Fibroblast of lung (primary cell): ENCODE measurements around the gene RAB10. TPM values are rescaled to one million over a fixed set of nuclear protein-coding genes. Genes with fewer than 3 reads are reported as not detected.

Experiments used
- DNase-seq, 2 donors: peaks; one replicate each; pipeline versions ENCODE4 v3.0.0 to v3.0.0-alpha.2; 2010; ENCODE audit warnings: low read depth in 2 of 2
- H2AFZ ChIP-seq: 2 replicates; pipeline ENCODE4 v1.5.1; 2012; ENCODE audit warnings: low read length, control low read depth, inconsistent platforms
- H3K27ac ChIP-seq: 2 replicates; pipeline ENCODE4 v1.5.1; 2011; ENCODE audit warnings: low read length, control low read depth; ENCODE audit not compliant: insufficient read depth
- H3K27me3 ChIP-seq: 2 replicates; pipeline ENCODE4 v1.5.1; 2011; ENCODE audit warnings: mild to moderate bottlenecking, low read length; ENCODE audit not compliant: control insufficient read depth, insufficient read depth
- H3K36me3 ChIP-seq: 2 replicates; pipeline ENCODE4 v1.5.1; 2011; ENCODE audit warnings: low read length; ENCODE audit not compliant: control insufficient read depth, insufficient read depth
- H3K4me1 ChIP-seq: 2 replicates; pipeline ENCODE4 v1.5.1; 2011; ENCODE audit warnings: low read length; ENCODE audit not compliant: control insufficient read depth, insufficient read depth; ENCODE audit errors: extremely low read depth
- H3K4me2 ChIP-seq: 2 replicates; pipeline ENCODE4 v1.5.1; 2011; ENCODE audit warnings: low read length, control low read depth; ENCODE audit not compliant: insufficient read depth; ENCODE audit errors: extremely low read depth
- H3K4me3 ChIP-seq, 4 experiments: fragments of 200-600 bp in 1 of 4; sonication (generic) in 1 of 4; replicated peaks in 1 of 4; 2 replicates each; pipeline ENCODE4 v1.5.1; 2011 to 2016; ENCODE audit warnings: low read length in 4 of 4, low read depth in 3 of 4, mild to moderate bottlenecking in 3 of 4, control low read depth in 2 of 4, inconsistent platforms in 1 of 4, mixed read lengths in 1 of 4; ENCODE audit not compliant: insufficient read depth in 1 of 4; ENCODE audit errors: control extremely low read depth in 1 of 4
- H3K79me2 ChIP-seq: 2 replicates; pipeline ENCODE4 v1.5.1; 2012; ENCODE audit warnings: mild to moderate bottlenecking, low read length, inconsistent platforms; ENCODE audit not compliant: control insufficient read depth, insufficient read depth
- H3K9ac ChIP-seq: 2 replicates; pipeline ENCODE4 v1.5.1; 2011; ENCODE audit warnings: mild to moderate bottlenecking, low read length, control low read depth; ENCODE audit not compliant: insufficient read depth
- H3K9me3 ChIP-seq: 2 replicates; pipeline ENCODE4 v1.5.1; 2012; ENCODE audit warnings: low read depth, low read length; ENCODE audit not compliant: control insufficient read depth, insufficient read depth
- H4K20me1 ChIP-seq: 2 replicates; pipeline ENCODE4 v1.5.1; 2011; ENCODE audit warnings: low read length; ENCODE audit not compliant: control insufficient read depth, insufficient read depth; ENCODE audit errors: extremely low read depth
- CTCF ChIP-seq, 2 donors: IDR thresholded peaks in 1 of 2; conservative IDR thresholded peaks in 1 of 2; 1 replicate in 1 of 2; 2 replicates in 1 of 2; pipeline ENCODE4 v1.5.1; 2011 to 2012; ENCODE audit warnings: low read length in 2 of 2, control low read depth in 1 of 2, inconsistent platforms in 1 of 2, low read depth in 1 of 2, mild to moderate bottlenecking in 1 of 2
- EZH2 ChIP-seq: IDR thresholded peaks from 2 replicates; pipeline ENCODE4 v1.5.1; 2012; ENCODE audit warnings: low read length, control low read depth, mild to moderate bottlenecking; ENCODE audit errors: missing control alignments
- polyA plus RNA-seq, 2 donors: library from polyadenylated mRNA; depleted of rRNA in 1 of 2; stranded (reverse) in 1 of 2; unstranded in 1 of 2; fragments of >200 nt; gene quantifications; 2 replicates each; pipeline ENCODE4 v1.2.1, GENCODE V29; 2011 to 2012; ENCODE audit warnings: missing spikeins in 1 of 2
- total RNA-seq: library from RNA; depleted of rRNA; stranded (reverse); fragments of >200 nt; gene quantifications from 2 replicates; pipeline ENCODE4 v1.2.1, GENCODE V29; 2014

The RAB10 gene
- total and polyA plus RNA-seq, 2 donors (not counting 1 experiment from before 2014, with no cell fraction given): 94.1 to 253 TPM

DNA sequence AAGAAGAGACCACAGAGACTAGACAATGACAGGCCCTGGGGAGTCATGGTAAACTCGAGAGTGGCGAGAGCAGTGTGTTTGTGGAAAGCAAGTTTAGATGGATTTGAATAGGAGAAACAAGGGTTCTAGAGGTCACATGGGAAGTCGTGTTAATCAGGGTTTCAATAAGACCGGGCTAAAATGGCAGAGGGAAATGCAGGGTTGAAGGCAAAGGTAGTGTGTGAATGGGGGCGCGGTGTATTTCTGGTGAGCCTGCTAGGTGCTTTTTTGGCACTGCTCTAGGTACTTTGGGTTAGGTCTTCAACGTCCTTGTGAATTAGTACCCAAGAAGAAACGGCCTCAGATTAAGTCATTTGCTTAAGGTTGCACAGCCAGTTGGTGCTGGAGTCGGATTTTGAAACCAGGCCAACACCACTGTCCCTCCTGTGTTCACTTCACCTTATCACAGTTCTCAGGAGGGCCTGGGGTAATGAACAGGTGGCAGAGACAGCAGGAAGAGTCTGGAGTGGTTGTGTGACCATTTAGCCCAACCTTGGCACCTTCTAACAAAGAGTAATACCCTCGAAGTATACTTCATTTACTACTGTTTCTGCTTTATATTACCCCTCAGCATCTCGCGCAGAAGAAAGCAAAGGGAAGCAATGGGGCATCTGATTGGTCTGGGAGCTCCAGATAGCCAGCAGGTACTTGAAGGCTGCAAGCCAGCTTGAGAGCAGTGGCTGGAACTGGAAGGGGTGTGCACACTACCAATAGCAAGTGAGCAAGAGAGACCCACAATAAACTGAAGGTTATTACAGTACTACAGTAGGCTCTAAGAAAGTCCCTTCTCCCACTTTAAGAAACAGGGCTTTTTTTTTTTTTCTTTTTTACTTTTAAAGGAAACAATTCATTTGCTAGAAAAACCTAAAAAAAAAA lies 105.6 kb downstream of the RAB10 start:
- no peak for TF ChIP-seq EZH2
- no peak for TF ChIP-seq CTCF (conservative IDR thresholded peaks at IDR 0.05 in 1 of 2, IDR thresholded peaks at IDR 0.05 in 1 of 2; ENCODE audit: low read depth in 1 of 2, low read length in 2 of 2)
- no peaks in the 10 kb centered on the region for H3K27me3 ChIP-seq

DNA sequence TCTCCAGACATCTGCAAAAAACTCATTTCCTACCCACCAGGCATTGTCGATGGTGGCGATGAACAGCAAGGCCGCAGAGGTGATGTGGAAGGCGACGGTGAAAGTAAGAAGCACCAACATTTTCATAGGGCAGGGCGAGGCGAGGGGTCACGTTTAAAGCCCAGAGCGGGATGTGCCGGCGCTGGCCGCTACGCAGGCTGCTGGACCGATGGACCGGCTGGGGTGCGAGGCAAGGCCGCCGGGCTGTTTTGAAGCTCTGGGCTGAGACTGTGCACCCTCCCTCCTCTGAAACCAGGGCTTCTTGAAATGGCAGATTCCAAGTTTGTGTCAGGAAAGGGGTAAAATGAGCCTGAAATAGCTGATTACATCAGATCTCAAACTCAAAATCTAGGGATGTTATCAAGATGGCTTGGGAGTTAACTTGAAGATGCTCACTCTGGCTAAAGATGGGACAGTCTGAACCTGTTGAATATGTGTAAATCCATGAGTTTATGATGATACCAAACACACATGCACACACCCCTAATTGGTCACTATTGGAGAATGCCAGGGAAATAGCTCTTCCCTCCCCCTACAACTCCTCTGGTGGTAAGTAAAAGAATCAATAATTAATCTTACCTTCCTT lies 107.4 kb downstream of the RAB10 start:
- Histone ChIP-seq H3K27ac (no peak overlapping the region), H3K9me3 (no peaks in the 10 kb centered on the region), H3K9ac (no peak overlapping the region), H3K36me3 (no peaks in the 10 kb centered on the region), H2AFZ (no peak overlapping the region), H4K20me1 (no peaks in the 10 kb centered on the region), H3K27me3 (no peaks in the 10 kb centered on the region), H3K4me1 (no peaks in the 10 kb centered on the region), H3K4me3 (no peak overlapping the region), H3K79me2 (no peaks in the 10 kb centered on the region), H3K4me2 (no peak overlapping the region)
- TF ChIP-seq CTCF (conservative IDR thresholded peaks at IDR 0.05 in 1 of 2, IDR thresholded peaks at IDR 0.05 in 1 of 2; ENCODE audit: low read depth in 1 of 2, low read length in 2 of 2): no peak
- TF ChIP-seq EZH2: no peak
- no peak for DNase-seq

More for the DNA sequence above, 105.6 kb downstream of the RAB10 start:
- Histone ChIP-seq H2AFZ (no peak overlapping the region), H3K79me2 (no peaks in the 10 kb centered on the region), H3K27ac (no peak overlapping the region), H3K9ac (no peak overlapping the region), H4K20me1 (no peaks in the 10 kb centered on the region), H3K36me3 (no peaks in the 10 kb centered on the region), H3K9me3 (no peaks in the 10 kb centered on the region), H3K4me3 (no peak overlapping the region), H3K4me1 (no peaks in the 10 kb centered on the region), H3K4me2 (no peak overlapping the region)
- DNase-seq: no peak

- H3K36me3 ChIP-seq: no peaks in the 10 kb centered on the region
- H3K9me3 ChIP-seq: no peaks in the 10 kb centered on the region
- H3K27ac ChIP-seq: no peak overlapping the region
- TF ChIP-seq CTCF (conservative IDR thresholded peaks at IDR 0.05 in 1 of 2, IDR thresholded peaks at IDR 0.05 in 1 of 2; ENCODE audit: low read depth in 1 of 2, low read length in 2 of 2) (no peak), EZH2 (no peak)
- H3K4me3 ChIP-seq: no peak overlapping the region
- no peaks in the 10 kb centered on the region for H3K4me1 ChIP-seq
- no peak overlapping the region for H2AFZ ChIP-seq
- H3K27me3 ChIP-seq: no peaks in the 10 kb centered on the region
- no peaks in the 10 kb centered on the region for H4K20me1 ChIP-seq
- no peak overlapping the region for H3K4me2 ChIP-seq
- H3K79me2 ChIP-seq: no peaks in the 10 kb centered on the region
- H3K9ac ChIP-seq: no peak overlapping the region
- no peak for DNase-seq
Observed at GRCh38 chr2:26144031-26144430, 110.1 kb downstream of the RAB10 start.
